Measurements from ENCODE around the gene MYO1D.

DNA sequence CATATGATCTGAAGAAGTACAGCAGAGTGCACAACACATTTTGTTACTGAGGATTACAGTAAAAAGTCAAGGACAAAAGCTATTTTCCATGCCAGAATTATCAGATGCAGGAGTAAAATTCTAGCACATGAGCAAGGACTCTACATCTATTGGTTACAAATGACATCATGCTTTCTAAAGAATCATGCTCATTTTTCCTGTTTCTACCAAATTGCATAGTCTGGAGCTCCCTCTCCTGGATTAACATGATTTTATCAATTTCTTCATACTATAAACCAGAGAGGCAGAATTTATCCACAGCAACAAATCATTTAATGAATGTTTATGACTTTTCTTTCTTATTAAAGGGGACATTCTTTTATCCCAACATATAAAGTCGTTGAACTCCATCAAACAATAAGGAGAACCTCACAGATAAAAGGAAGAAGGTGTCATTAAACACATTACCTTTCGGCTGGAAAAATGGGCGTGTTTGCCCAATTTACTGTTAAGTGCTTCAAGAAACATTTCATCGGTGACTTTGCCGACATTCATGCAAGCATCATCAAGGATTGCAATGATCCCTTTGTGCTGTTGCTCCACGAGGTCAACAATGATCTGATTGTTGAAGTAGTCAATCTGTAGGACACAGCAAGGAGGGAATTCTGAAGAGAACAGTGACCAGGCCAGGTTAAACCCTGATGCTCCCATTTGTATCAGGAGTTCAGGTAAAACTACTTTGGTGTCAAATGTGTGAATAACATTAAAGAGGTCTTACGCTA, 121.7 kb downstream of the MYO1D start:
- peak in 1 of 2 donors; percentile 26 for TF ChIP-seq POLR2A (IDR thresholded peaks at IDR 0.05)
- TF ChIP-seq, protein P1, sequence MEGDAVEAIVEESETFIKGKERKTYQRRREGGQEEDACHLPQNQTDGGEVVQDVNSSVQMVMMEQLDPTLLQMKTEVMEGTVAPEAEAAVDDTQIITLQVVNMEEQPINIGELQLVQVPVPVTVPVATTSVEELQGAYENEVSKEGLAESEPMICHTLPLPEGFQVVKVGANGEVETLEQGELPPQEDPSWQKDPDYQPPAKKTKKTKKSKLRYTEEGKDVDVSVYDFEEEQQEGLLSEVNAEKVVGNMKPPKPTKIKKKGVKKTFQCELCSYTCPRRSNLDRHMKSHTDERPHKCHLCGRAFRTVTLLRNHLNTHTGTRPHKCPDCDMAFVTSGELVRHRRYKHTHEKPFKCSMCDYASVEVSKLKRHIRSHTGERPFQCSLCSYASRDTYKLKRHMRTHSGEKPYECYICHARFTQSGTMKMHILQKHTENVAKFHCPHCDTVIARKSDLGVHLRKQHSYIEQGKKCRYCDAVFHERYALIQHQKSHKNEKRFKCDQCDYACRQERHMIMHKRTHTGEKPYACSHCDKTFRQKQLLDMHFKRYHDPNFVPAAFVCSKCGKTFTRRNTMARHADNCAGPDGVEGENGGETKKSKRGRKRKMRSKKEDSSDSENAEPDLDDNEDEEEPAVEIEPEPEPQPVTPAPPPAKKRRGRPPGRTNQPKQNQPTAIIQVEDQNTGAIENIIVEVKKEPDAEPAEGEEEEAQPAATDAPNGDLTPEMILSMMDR (IDR thresholded peaks at IDR 0.05) = peak; percentile 41 to 93 (median 78)

All from adrenal gland (tissue), 5 donors.